Measurements from ENCODE around the gene TAT. TPM values are rescaled to one million over a fixed set of nuclear protein-coding genes. Genes with fewer than 3 reads are reported as not detected.

TAT gene
- polyA plus RNA-seq, 3 donors = not detected

DNA sequence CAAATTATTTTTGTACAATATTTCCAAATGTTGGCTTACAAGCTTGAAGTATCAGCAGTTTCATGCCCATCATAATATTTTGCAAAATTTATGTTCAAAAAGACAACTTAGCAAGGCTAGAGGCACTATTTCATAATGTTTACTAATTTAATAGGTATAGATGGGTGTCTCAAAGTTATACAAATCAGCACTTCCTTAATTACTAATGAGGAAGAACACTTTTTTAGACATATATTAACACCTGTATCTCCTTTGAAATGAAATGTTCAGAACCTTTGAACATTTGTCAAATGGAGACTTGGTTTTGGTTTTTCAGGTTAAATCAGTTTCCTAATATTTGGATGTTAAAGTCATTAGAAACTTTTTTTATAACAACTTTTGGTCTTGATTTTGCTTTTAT, 2.2 kb downstream of the TAT start:
- Mint-ChIP-seq H3K27ac (no peak overlapping the region), H3K4me3 (no peak overlapping the region), H3K36me3 (no peaks in the 10 kb centered on the region), H3K4me1 (no peaks in the 10 kb centered on the region), H3K27me3 (ENCODE audit: low read depth in 3 of 3) (peaks cover 19 to 36% (median 32%) of the 10 kb centered on the region in 3 donors), H3K9me3 (peaks cover 0 to 2% (median 0%) of the 10 kb centered on the region in 7 donors)
- no peaks in the 10 kb centered on the region for H3K36me3 ChIP-seq (replicated peaks in 1 of 2; ENCODE audit: control insufficient read depth in 1 of 2, insufficient read depth in 2 of 2, low read length in 2 of 2)
- no peaks in the 10 kb centered on the region for H4K20me1 ChIP-seq (ENCODE audit: insufficient read depth, low read length)
- H3K4me3 ChIP-seq (replicated peaks in 1 of 3; ENCODE audit: low read depth in 2 of 3, low read length in 3 of 3) = no peak overlapping the region
- no peaks in the 10 kb centered on the region for H3K4me1 ChIP-seq (ENCODE audit: control insufficient read depth in 1 of 2, insufficient read depth in 2 of 2, low read length in 2 of 2)
- DNase-seq = no peak
- no peak overlapping the region for H3K4me2 ChIP-seq (replicated peaks; ENCODE audit: extremely low read depth, low read length, poor library complexity, severe bottlenecking)
- no peak overlapping the region for H2AFZ ChIP-seq (ENCODE audit: insufficient read depth, low read depth, low read length, poor library complexity, severe bottlenecking)
- H3K27ac ChIP-seq (ENCODE audit: low read depth in 1 of 2, low read length in 2 of 2) = no peak overlapping the region
- H3K9me3 ChIP-seq (replicated peaks in 1 of 2; ENCODE audit: control insufficient read depth in 1 of 2, insufficient read depth in 1 of 2, low read length in 2 of 2) = no peaks in the 10 kb centered on the region
- peaks cover 7 to 15% of the 10 kb centered on the region in 2 donors for H3K27me3 ChIP-seq (ENCODE audit: control insufficient read depth in 2 of 2, insufficient read depth in 2 of 2, low read length in 2 of 2)
- H3K79me2 ChIP-seq (ENCODE audit: insufficient read depth, low read length) = no peaks in the 10 kb centered on the region
- H3K9ac ChIP-seq (ENCODE audit: insufficient read depth, low read length, poor library complexity, severe bottlenecking) = no peak overlapping the region
- TF ChIP-seq, protein P1, sequence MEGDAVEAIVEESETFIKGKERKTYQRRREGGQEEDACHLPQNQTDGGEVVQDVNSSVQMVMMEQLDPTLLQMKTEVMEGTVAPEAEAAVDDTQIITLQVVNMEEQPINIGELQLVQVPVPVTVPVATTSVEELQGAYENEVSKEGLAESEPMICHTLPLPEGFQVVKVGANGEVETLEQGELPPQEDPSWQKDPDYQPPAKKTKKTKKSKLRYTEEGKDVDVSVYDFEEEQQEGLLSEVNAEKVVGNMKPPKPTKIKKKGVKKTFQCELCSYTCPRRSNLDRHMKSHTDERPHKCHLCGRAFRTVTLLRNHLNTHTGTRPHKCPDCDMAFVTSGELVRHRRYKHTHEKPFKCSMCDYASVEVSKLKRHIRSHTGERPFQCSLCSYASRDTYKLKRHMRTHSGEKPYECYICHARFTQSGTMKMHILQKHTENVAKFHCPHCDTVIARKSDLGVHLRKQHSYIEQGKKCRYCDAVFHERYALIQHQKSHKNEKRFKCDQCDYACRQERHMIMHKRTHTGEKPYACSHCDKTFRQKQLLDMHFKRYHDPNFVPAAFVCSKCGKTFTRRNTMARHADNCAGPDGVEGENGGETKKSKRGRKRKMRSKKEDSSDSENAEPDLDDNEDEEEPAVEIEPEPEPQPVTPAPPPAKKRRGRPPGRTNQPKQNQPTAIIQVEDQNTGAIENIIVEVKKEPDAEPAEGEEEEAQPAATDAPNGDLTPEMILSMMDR (IDR thresholded peaks at IDR 0.05) = no peak
- intact Hi-C loops (cut with micrococcal nuclease) = no loop called here

DNA sequence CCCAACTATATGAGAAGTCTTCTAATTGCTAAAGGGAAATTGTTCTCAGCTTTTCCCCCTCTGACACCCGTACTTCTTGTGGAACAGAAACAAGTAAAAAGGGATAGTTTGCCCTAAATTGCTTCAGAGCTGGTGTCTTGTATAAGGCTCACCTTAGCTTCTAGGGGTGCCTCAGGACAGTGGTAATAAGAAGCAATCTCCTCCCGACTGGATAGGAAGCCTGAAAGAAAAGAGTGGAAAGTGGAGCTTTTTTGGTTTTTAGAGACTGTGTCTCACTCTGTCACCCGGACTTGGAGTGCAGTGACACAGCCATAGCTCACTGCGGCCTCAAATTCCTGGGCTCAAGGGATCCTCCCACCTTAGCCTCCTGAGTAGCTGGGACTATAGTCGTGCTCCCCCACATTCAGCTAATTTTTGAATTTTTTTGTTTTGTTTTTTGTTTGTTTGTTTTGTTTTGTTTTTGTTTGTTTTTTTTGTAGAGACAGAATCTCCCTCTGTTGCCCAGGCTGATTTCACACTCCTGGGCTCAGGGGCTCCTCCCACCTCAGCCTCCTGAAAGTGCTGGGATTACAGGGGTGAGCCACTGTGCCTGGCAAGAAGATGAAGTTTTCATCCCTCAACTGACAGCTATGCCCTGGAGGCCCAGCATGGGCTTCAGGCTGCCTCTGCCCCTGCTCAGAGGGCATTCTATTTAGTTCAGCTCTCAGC, 3.4 kb downstream of the TAT start:
- TF ChIP-seq, protein P1 (IDR thresholded peaks at IDR 0.05) = no peak
- Histone ChIP-seq H3K4me2 (replicated peaks; ENCODE audit: extremely low read depth, low read length, poor library complexity, severe bottlenecking) (no peak overlapping the region), H2AFZ (ENCODE audit: insufficient read depth, low read depth, low read length, poor library complexity, severe bottlenecking) (no peak overlapping the region), H3K4me1 (ENCODE audit: control insufficient read depth in 1 of 2, insufficient read depth in 2 of 2, low read length in 2 of 2) (no peaks in the 10 kb centered on the region), H3K27me3 (ENCODE audit: control insufficient read depth in 2 of 2, insufficient read depth in 2 of 2, low read length in 2 of 2) (peaks cover 7 to 15% of the 10 kb centered on the region in 2 donors), H3K79me2 (ENCODE audit: insufficient read depth, low read length) (no peaks in the 10 kb centered on the region), H3K9ac (ENCODE audit: insufficient read depth, low read length, poor library complexity, severe bottlenecking) (no peak overlapping the region), H3K27ac (ENCODE audit: low read depth in 1 of 2, low read length in 2 of 2) (no peak overlapping the region), H3K36me3 (replicated peaks in 1 of 2; ENCODE audit: control insufficient read depth in 1 of 2, insufficient read depth in 2 of 2, low read length in 2 of 2) (no peaks in the 10 kb centered on the region), H4K20me1 (ENCODE audit: insufficient read depth, low read length) (no peaks in the 10 kb centered on the region), H3K4me3 (replicated peaks in 1 of 3; ENCODE audit: low read depth in 2 of 3, low read length in 3 of 3) (no peak overlapping the region), H3K9me3 (replicated peaks in 1 of 2; ENCODE audit: control insufficient read depth in 1 of 2, insufficient read depth in 1 of 2, low read length in 2 of 2) (no peaks in the 10 kb centered on the region)
- no CpG with 5 or more reads among the region's 5 CpGs for WGBS (ENCODE audit: insufficient coverage)
- Mint-ChIP-seq H3K4me1 (no peaks in the 10 kb centered on the region), H3K27me3 (ENCODE audit: low read depth in 3 of 3) (peaks cover 22 to 40% (median 40%) of the 10 kb centered on the region in 3 donors), H3K27ac (no peak overlapping the region), H3K4me3 (no peak overlapping the region), H3K36me3 (no peaks in the 10 kb centered on the region), H3K9me3 (no peaks in the 10 kb centered on the region)
- intact Hi-C loops (cut with micrococcal nuclease) = no loop called here
- no peak for DNase-seq

Data from CD14-positive monocyte (primary cell).